HEK293 (cell line): ENCODE data around the gene GJB4.

Source experiments
- CTCF ChIP-seq: fragments of 450-650 bp; formaldehyde crosslinking; IDR thresholded peaks from 2 replicates; pipeline ENCODE4 v1.5.1; 2016; ENCODE audit warnings: missing biosample characterization, missing genetic modification characterization
- OSR2 ChIP-seq: fragments of 450-650 bp; formaldehyde crosslinking; IDR thresholded peaks from 2 replicates; pipeline ENCODE4 v1.5.1; 2016; ENCODE audit warnings: missing biosample characterization, missing genetic modification characterization
- PBX3 ChIP-seq: sonication (generic); formaldehyde crosslinking; IDR thresholded peaks from 2 replicates; pipeline ENCODE4 v1.8.1; 2022; ENCODE audit warnings: mild to moderate bottlenecking, moderate library complexity, missing genetic modification reagents
- PRDM1 ChIP-seq: fragments of 450-650 bp; formaldehyde crosslinking; IDR thresholded peaks from 2 replicates; pipeline ENCODE4; 2016; ENCODE audit warnings: missing biosample characterization, missing genetic modification characterization
- REST ChIP-seq: fragments of 450-650 bp; formaldehyde crosslinking; IDR thresholded peaks from 2 replicates; pipeline ENCODE4 v1.5.1; 2016; ENCODE audit warnings: missing biosample characterization, missing genetic modification characterization
- SETDB1 ChIP-seq: IDR thresholded peaks from one replicate; pipeline ENCODE4 v1.6.1; 2017; ENCODE audit warnings: mild to moderate bottlenecking, low read length, moderate library complexity, mixed read lengths; ENCODE audit not compliant: insufficient read length
- ZBTB20 ChIP-seq: fragments of 450-650 bp; formaldehyde crosslinking; IDR thresholded peaks from 2 replicates; pipeline ENCODE4 v1.5.1; 2016; ENCODE audit warnings: missing biosample characterization, missing genetic modification characterization
- ZBTB21 ChIP-seq: fragments of 450-650 bp; formaldehyde crosslinking; IDR thresholded peaks from 2 replicates; pipeline ENCODE4 v1.5.1; 2017; ENCODE audit warnings: missing biosample characterization, missing genetic modification characterization
- ZBTB49 ChIP-seq: fragments of 450-650 bp; formaldehyde crosslinking; IDR thresholded peaks from 2 replicates; pipeline ENCODE4 v1.5.1; 2016; ENCODE audit warnings: missing biosample characterization, missing genetic modification characterization, low read depth
- ZNF501 ChIP-seq: fragments of 450-650 bp; formaldehyde crosslinking; IDR thresholded peaks from 2 replicates; pipeline ENCODE4 v1.5.1; 2016; ENCODE audit warnings: missing biosample characterization, missing genetic modification characterization
- ZNF530 ChIP-seq: fragments of 450-650 bp; formaldehyde crosslinking; IDR thresholded peaks from 2 replicates; pipeline ENCODE4 v1.5.1; 2016; ENCODE audit warnings: low read depth, missing biosample characterization, missing genetic modification characterization

- TF ChIP-seq OSR2 (tag by site-specific recombination) (no peak), PBX3 (CRISPR knock-in tag) (no peak), ZBTB20 (tag by site-specific recombination) (no peak), PRDM1 (tag by site-specific recombination) (no peak), ZBTB49 (tag by site-specific recombination) (no peak), ZBTB21 (tag by site-specific recombination) (no peak), CTCF (no peak), ZNF530 (tag by site-specific recombination) (no peak), ZNF501 (tag by site-specific recombination) (no peak), SETDB1 (no peak), REST (tag by site-specific recombination) (no peak)
Observed at GRCh38 chr1:34774957-34775356, 15.4 kb downstream of the GJB4 start.
